GM12878 (cell line): ENCODE results near the gene ANKRD66. TPM values are rescaled to one million over a fixed set of nuclear protein-coding genes. Genes with fewer than 3 reads are reported as not detected.

ENCODE experiments used
- ATAC-seq: fragments of 200-7000 bp; cut with Tn5 transposase; 3 replicates; pipeline ENCODE4 v1.9.1; 2020; ENCODE audit warnings: mild to moderate bottlenecking, moderate library complexity
- BruUV-seq: library from RNA; stranded (reverse); fragments of 400-500 nt; replicated peaks from 2 replicates; lab custom pipeline; 2021; lab: Mats Ljungman, UMichigan
- CTCF ChIA-PET: fragments of 300-600 bp; sonication (Branson Sonifier 250); formaldehyde crosslinking; extraction: SDS; loops from one replicate; lab custom pipeline; 2021; ENCODE audit warnings: inconsistent platforms; lab: Yijun Ruan, JAX
- POLR2A ChIA-PET: fragments of 350-600 bp; formaldehyde crosslinking; extraction: SDS; loops from one replicate; lab custom pipeline; 2021; ENCODE audit warnings: inconsistent platforms; lab: Charles Lee
- RAD21 ChIA-PET: fragments of 300-600 bp; sonication (Branson Sonifier 250); formaldehyde crosslinking; loops from one replicate; lab custom pipeline; 2023; ENCODE audit warnings: antibody characterized with exemption; ENCODE audit not compliant: unreplicated experiment; lab: Charles Lee
- SMC1A ChIA-PET: fragments of 300-600 bp; sonication (Branson Sonifier 250); formaldehyde crosslinking; loops from one replicate; lab custom pipeline; 2023; ENCODE audit not compliant: unreplicated experiment, uncharacterized antibody; lab: Charles Lee
- DNase-seq: peaks from one replicate; pipeline ENCODE4 v3.0.0-alpha.2; 2011; ENCODE audit warnings: low read depth, low spot score
- FAIRE-seq: peaks from 3 replicates; lab custom pipeline; 2011; peaks lifted over from hg19 to GRCh38; lab: Jason Lieb, UNC
- H2AFZ ChIP-seq: 2 replicates; pipeline ENCODE4 v1.6.0; 2011; ENCODE audit warnings: low read depth, low read length, control low read depth; ENCODE audit not compliant: control insufficient read depth
- H3K27ac ChIP-seq: 2 replicates; pipeline ENCODE4 v1.5.1; 2011; ENCODE audit warnings: control low read depth; ENCODE audit not compliant: control insufficient read depth, insufficient read depth
- H3K27me3 ChIP-seq, 2 experiments: replicated peaks in 1 of 2; 2 replicates each; pipeline versions ENCODE4 v1.6.0 to v1.6.1; 2011; ENCODE audit warnings: low read length in 1 of 2; ENCODE audit not compliant: control insufficient read depth in 2 of 2, insufficient read depth in 2 of 2
- H3K36me3 ChIP-seq, 2 experiments: 2 replicates each; pipeline ENCODE4 v1.5.1; 2011; ENCODE audit warnings: low read length in 1 of 2; ENCODE audit not compliant: control insufficient read depth in 2 of 2, insufficient read depth in 2 of 2
- H3K4me1 ChIP-seq: 2 replicates; pipeline ENCODE4 v1.6.1; 2011; ENCODE audit warnings: mild to moderate bottlenecking, low read length, moderate library complexity, mixed read lengths; ENCODE audit not compliant: control insufficient read depth, insufficient read depth
- H3K4me2 ChIP-seq: 2 replicates; pipeline ENCODE4 v1.6.0; 2011; ENCODE audit warnings: control low read depth; ENCODE audit not compliant: control insufficient read depth, insufficient read depth
- H3K4me3 ChIP-seq: fragments of 200-600 bp; sonication (generic); 2 replicates; pipeline ENCODE4 v1.5.1; 2016
- H3K79me2 ChIP-seq: 2 replicates; pipeline ENCODE4 v1.6.0; 2011; ENCODE audit warnings: low read length; ENCODE audit not compliant: control insufficient read depth, insufficient read depth
- H3K9ac ChIP-seq: 2 replicates; pipeline ENCODE4 v1.8.0; 2011; ENCODE audit warnings: low read length, control low read depth, mixed read lengths; ENCODE audit not compliant: control insufficient read depth, insufficient read depth
- H3K9me3 ChIP-seq: replicated peaks from 3 replicates; pipeline ENCODE4 v1.5.1; 2011; ENCODE audit warnings: mild to moderate bottlenecking, low read length; ENCODE audit not compliant: control insufficient read depth, insufficient read depth
- H4K20me1 ChIP-seq: 2 replicates; pipeline ENCODE4 v1.6.0; 2011; ENCODE audit not compliant: control insufficient read depth, insufficient read depth
- FOXM1 ChIP-seq: IDR thresholded peaks from 2 replicates; pipeline ENCODE4 v1.6.1; 2012; ENCODE audit warnings: low read depth, mild to moderate bottlenecking, inconsistent platforms, low read length, moderate library complexity
- HDGF ChIP-seq: fragments of 450-650 bp; IDR thresholded peaks from 2 replicates; pipeline ENCODE4 v1.6.1; 2016; ENCODE audit warnings: antibody characterized with exemption
- IRF3 ChIP-seq: fragments of 450-650 bp; IDR thresholded peaks from 2 replicates; pipeline ENCODE4 v1.6.1; 2014; ENCODE audit warnings: mild to moderate bottlenecking
- MXI1 ChIP-seq: fragments of 150-350 bp; IDR thresholded peaks from 2 replicates; pipeline ENCODE4 v1.6.1; 2011; ENCODE audit warnings: low read depth, mild to moderate bottlenecking, inconsistent platforms, low read length, improper control_type of control experiment
- NFYB ChIP-seq: IDR thresholded peaks from 2 replicates; pipeline ENCODE4 v1.6.1; 2011; ENCODE audit warnings: low read depth, mild to moderate bottlenecking, low read length, improper control_type of control experiment, moderate library complexity; ENCODE audit not compliant: insufficient read depth
- POLR2A ChIP-seq: IDR thresholded peaks from 2 replicates; pipeline ENCODE4 v1.6.1; 2011; ENCODE audit warnings: low read depth, mild to moderate bottlenecking, low read length
- POU2F2 ChIP-seq: IDR thresholded peaks from 3 replicates; pipeline ENCODE4 v1.6.1; 2011; ENCODE audit warnings: low read depth, mild to moderate bottlenecking, low read length, borderline replicate concordance
- ZBTB4 ChIP-seq: fragments of 450-650 bp; formaldehyde crosslinking; IDR thresholded peaks from 2 replicates; pipeline ENCODE4 v1.4.0; 2022; ENCODE audit warnings: mild to moderate bottlenecking, moderate library complexity
- ZNF217 ChIP-seq: fragments of 450-650 bp; IDR thresholded peaks from 2 replicates; pipeline ENCODE4 v1.6.1; 2017; ENCODE audit warnings: antibody characterized with exemption, mild to moderate bottlenecking
- ZNF622 ChIP-seq: fragments of 450-650 bp; IDR thresholded peaks from 2 replicates; pipeline ENCODE4 v1.6.1; 2017; ENCODE audit warnings: mild to moderate bottlenecking, inconsistent platforms
- WGBS: methylation state at CpG from one replicate; pipeline ENCODE4 v1.1.6; 2016; ENCODE audit warnings: low lambda C conversion rate; ENCODE audit not compliant: insufficient replicate concordance, insufficient coverage; ENCODE audit errors: missing lambda C conversion rate; 5-methylcytosine and 5-hydroxymethylcytosine counted together
- in situ Hi-C: fragments of 300-500 bp; cut with MboI; formaldehyde crosslinking; loops from 9 replicates; pipeline ENCODE4 v1.14.3; 2018; ENCODE audit warnings: mixed read lengths
- intact Hi-C: fragments of 100-400 bp; cut with micrococcal nuclease; formaldehyde crosslinking; loops from one replicate; pipeline ENCODE4 v1.14.2; 2022; ENCODE audit not compliant: unreplicated experiment
- polyA plus RNA-seq, 11 experiments: library from polyadenylated mRNA; depleted of rRNA in 4 of 11; unstranded in 6 of 11; stranded (reverse) in 5 of 11; fragments of >200 nt; fragmentation: Nextera tagmentation in 4 of 11; fragmentation: Illumina TruSeq in 1 of 11; extraction: Ambion mirVana in 4 of 11; extraction: Trizol in 1 of 11; gene quantifications; 1 replicate in 1 of 11; 2 replicates in 10 of 11; pipeline versions ENCODE4 v1.2.1 to v1.2.3, GENCODE V29; 2011 to 2016; ENCODE audit warnings: inconsistent platforms in 2 of 11, missing spikeins in 2 of 11, low read depth in 1 of 11
- total RNA-seq, 4 experiments: library from RNA; depleted of rRNA in 3 of 4; stranded (reverse); fragments of >200 nt in 3 of 4; fragmentation: Illumina TruSeq in 1 of 4; extraction: Trizol in 1 of 4; gene quantifications; 2 replicates each; pipeline versions ENCODE4 v1.2.1 to v1.2.3, GENCODE V29; 2013 to 2021
- TF ChIP-seq, protein P1 (sequence below): fragments of 450-650 bp; IDR thresholded peaks from 2 replicates; pipeline ENCODE4 v1.6.1; 2016; ENCODE audit warnings: mild to moderate bottlenecking, moderate library complexity, borderline replicate concordance
- TF ChIP-seq, protein P2 (sequence below), 3 experiments: IDR thresholded peaks in 2 of 3; conservative IDR thresholded peaks in 1 of 3; 2 replicates each; pipeline ENCODE4 v1.5.1; 2011; ENCODE audit warnings: low read depth in 3 of 3, low read length in 3 of 3, mild to moderate bottlenecking in 3 of 3, control low read depth in 2 of 3, moderate library complexity in 2 of 3, inconsistent platforms in 1 of 3, mixed read lengths in 1 of 3; ENCODE audit not compliant: control insufficient read depth in 2 of 3, insufficient read depth in 1 of 3; ENCODE audit errors: extremely low read depth in 1 of 3
- TF ChIP-seq, protein P3 (sequence below): IDR thresholded peaks from 2 replicates; pipeline ENCODE4 v1.6.1; 2012; ENCODE audit warnings: low read length, inconsistent platforms

The ANKRD66 gene
- total and polyA plus RNA-seq, 10 of the 15 experiments (the other 5 are each of a cell fraction or from before 2014, with no cell fraction given) = not detected

- DNase-seq (no peak), ATAC-seq (no peak), FAIRE-seq (no peak)
- SMC1A ChIA-PET = no interaction called here
- 27% methylated on average over 5 of the region's 5 CpGs for WGBS
- in situ Hi-C loops = no loop called here
- H3K4me3 ChIP-seq = no peak overlapping the region
- no peaks in the 10 kb centered on the region for H3K4me1 ChIP-seq
- no peak overlapping the region for H3K9ac ChIP-seq
- H2AFZ ChIP-seq = no peak overlapping the region
- H3K4me2 ChIP-seq = no peak overlapping the region
- H3K27me3 ChIP-seq = no peaks in the 10 kb centered on the region
- no peaks in the 10 kb centered on the region for H3K36me3 ChIP-seq
- no TSS peak for BruUV-seq
- POLR2A ChIA-PET = no interaction called here
- RAD21 ChIA-PET = no interaction called here
- H4K20me1 ChIP-seq = no peaks in the 10 kb centered on the region
- H3K79me2 ChIP-seq = no peaks in the 10 kb centered on the region
- no peak overlapping the region for H3K27ac ChIP-seq
- CTCF ChIA-PET = no interaction called here
- intact Hi-C loops = no loop called here
- no peaks in the 10 kb centered on the region for H3K9me3 ChIP-seq
- TF ChIP-seq NFYB = no peak
- no peak for TF ChIP-seq POU2F2
- no peak for TF ChIP-seq HDGF
- TF ChIP-seq, protein P1, sequence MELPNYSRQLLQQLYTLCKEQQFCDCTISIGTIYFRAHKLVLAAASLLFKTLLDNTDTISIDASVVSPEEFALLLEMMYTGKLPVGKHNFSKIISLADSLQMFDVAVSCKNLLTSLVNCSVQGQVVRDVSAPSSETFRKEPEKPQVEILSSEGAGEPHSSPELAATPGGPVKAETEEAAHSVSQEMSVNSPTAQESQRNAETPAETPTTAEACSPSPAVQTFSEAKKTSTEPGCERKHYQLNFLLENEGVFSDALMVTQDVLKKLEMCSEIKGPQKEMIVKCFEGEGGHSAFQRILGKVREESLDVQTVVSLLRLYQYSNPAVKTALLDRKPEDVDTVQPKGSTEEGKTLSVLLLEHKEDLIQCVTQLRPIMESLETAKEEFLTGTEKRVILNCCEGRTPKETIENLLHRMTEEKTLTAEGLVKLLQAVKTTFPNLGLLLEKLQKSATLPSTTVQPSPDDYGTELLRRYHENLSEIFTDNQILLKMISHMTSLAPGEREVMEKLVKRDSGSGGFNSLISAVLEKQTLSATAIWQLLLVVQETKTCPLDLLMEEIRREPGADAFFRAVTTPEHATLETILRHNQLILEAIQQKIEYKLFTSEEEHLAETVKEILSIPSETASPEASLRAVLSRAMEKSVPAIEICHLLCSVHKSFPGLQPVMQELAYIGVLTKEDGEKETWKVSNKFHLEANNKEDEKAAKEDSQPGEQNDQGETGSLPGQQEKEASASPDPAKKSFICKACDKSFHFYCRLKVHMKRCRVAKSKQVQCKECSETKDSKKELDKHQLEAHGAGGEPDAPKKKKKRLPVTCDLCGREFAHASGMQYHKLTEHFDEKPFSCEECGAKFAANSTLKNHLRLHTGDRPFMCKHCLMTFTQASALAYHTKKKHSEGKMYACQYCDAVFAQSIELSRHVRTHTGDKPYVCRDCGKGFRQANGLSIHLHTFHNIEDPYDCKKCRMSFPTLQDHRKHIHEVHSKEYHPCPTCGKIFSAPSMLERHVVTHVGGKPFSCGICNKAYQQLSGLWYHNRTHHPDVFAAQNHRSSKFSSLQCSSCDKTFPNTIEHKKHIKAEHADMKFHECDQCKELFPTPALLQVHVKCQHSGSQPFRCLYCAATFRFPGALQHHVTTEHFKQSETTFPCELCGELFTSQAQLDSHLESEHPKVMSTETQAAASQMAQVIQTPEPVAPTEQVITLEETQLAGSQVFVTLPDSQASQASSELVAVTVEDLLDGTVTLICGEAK = no peak
- TF ChIP-seq MXI1 = no peak
- TF ChIP-seq POLR2A = no peak
- TF ChIP-seq, protein P2, sequence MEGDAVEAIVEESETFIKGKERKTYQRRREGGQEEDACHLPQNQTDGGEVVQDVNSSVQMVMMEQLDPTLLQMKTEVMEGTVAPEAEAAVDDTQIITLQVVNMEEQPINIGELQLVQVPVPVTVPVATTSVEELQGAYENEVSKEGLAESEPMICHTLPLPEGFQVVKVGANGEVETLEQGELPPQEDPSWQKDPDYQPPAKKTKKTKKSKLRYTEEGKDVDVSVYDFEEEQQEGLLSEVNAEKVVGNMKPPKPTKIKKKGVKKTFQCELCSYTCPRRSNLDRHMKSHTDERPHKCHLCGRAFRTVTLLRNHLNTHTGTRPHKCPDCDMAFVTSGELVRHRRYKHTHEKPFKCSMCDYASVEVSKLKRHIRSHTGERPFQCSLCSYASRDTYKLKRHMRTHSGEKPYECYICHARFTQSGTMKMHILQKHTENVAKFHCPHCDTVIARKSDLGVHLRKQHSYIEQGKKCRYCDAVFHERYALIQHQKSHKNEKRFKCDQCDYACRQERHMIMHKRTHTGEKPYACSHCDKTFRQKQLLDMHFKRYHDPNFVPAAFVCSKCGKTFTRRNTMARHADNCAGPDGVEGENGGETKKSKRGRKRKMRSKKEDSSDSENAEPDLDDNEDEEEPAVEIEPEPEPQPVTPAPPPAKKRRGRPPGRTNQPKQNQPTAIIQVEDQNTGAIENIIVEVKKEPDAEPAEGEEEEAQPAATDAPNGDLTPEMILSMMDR (IDR thresholded peaks at IDR 0.05 in 2 of 3, conservative IDR thresholded peaks at IDR 0.05 in 1 of 3; ENCODE audit: control insufficient read depth in 2 of 3, extremely low read depth in 1 of 3, insufficient read depth in 1 of 3, low read depth in 3 of 3, low read length in 3 of 3) = no peak
- no peak for TF ChIP-seq ZBTB4 (CRISPR knock-in tag)
- TF ChIP-seq ZNF217 = no peak
- no peak for TF ChIP-seq ZNF622
- TF ChIP-seq, protein P3, sequence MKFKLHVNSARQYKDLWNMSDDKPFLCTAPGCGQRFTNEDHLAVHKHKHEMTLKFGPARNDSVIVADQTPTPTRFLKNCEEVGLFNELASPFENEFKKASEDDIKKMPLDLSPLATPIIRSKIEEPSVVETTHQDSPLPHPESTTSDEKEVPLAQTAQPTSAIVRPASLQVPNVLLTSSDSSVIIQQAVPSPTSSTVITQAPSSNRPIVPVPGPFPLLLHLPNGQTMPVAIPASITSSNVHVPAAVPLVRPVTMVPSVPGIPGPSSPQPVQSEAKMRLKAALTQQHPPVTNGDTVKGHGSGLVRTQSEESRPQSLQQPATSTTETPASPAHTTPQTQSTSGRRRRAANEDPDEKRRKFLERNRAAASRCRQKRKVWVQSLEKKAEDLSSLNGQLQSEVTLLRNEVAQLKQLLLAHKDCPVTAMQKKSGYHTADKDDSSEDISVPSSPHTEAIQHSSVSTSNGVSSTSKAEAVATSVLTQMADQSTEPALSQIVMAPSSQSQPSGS = no peak
- no peak for TF ChIP-seq IRF3
- TF ChIP-seq FOXM1 = no peak
Observed at GRCh38 chr6:46748940-46749503, 2.3 kb downstream of the ANKRD66 start.
